HG03378 (cell line): Measurements from ENCODE around the gene SPATA17.
"Not testable (repeated sequence)": the region's sequence is repeated elsewhere in the genome, so short reads cannot be mapped to it uniquely, and the experiment has no call there.

Experiments used
- ATAC-seq: cut with Tn5 transposase; IDR thresholded peaks from one replicate; pipeline ENCODE4 v1.9.1; 2021; ENCODE audit warnings: mild to moderate bottlenecking, moderate library complexity; ENCODE audit not compliant: unreplicated experiment

SPATA17 gene

GRCh38 chr1:217674028-217674729 lies 43.0 kb downstream of the SPATA17 start:
- ATAC-seq, result no peak

GRCh38 chr1:217681806-217682205 lies 50.7 kb downstream of the SPATA17 start:
- no peak for ATAC-seq

GRCh38 chr1:217687511-217687910 lies 56.4 kb downstream of the SPATA17 start:
- no peak for ATAC-seq

- not testable (repeated sequence) for ATAC-seq
Observed at GRCh38 chr1:217696140-217696539, 65.0 kb downstream of the SPATA17 start.

- no peak for ATAC-seq
Observed at GRCh38 chr1:217703326-217703725, 72.2 kb downstream of the SPATA17 start.

- ATAC-seq, result no peak
Observed at GRCh38 chr1:217712925-217713597, 81.9 kb downstream of the SPATA17 start.

- no peak for ATAC-seq
Observed at GRCh38 chr1:217715681-217716080, 84.5 kb downstream of the SPATA17 start.

GRCh38 chr1:217717959-217718358 lies 86.8 kb downstream of the SPATA17 start:
- no peak for ATAC-seq

- ATAC-seq, result no peak
Observed at GRCh38 chr1:217718873-217719272, 87.7 kb downstream of the SPATA17 start.

GRCh38 chr1:217721692-217722091 lies 90.5 kb downstream of the SPATA17 start:
- no peak for ATAC-seq

- no peak for ATAC-seq
Observed at GRCh38 chr1:217734973-217735372, 103.8 kb downstream of the SPATA17 start.

- ATAC-seq, result peak; percentile 56
Observed at GRCh38 chr1:217747156-217747769, 116.1 kb downstream of the SPATA17 start.

- ATAC-seq, result no peak
Observed at GRCh38 chr1:217769768-217770167, 138.6 kb downstream of the SPATA17 start.

GRCh38 chr1:217770918-217771317 lies 139.8 kb downstream of the SPATA17 start:
- no peak for ATAC-seq

- no peak for ATAC-seq
Observed at GRCh38 chr1:217776693-217777092, 145.5 kb downstream of the SPATA17 start.

- no peak for ATAC-seq
Observed at GRCh38 chr1:217781056-217781455, 149.9 kb downstream of the SPATA17 start.

GRCh38 chr1:217791091-217791490 lies 159.9 kb downstream of the SPATA17 start:
- ATAC-seq, result no peak

GRCh38 chr1:217805792-217806191 lies 174.6 kb downstream of the SPATA17 start:
- no peak for ATAC-seq

- ATAC-seq, result no peak
Observed at GRCh38 chr1:217812175-217812574, 181.0 kb downstream of the SPATA17 start.

GRCh38 chr1:217813031-217813430 lies 181.9 kb downstream of the SPATA17 start:
- ATAC-seq, result no peak

- ATAC-seq, result no peak
Observed at GRCh38 chr1:217837691-217838090, 206.5 kb downstream of the SPATA17 start.

GRCh38 chr1:217839161-217839560 lies 208.0 kb downstream of the SPATA17 start:
- ATAC-seq, result no peak
